PFSK-1 (cell line): ENCODE measurements around the gene GDF2.

ENCODE experiments used
- FOXP2 ChIP-seq: optimal IDR thresholded peaks from 2 replicates; pipeline ENCODE3; 2011; ENCODE audit warnings: borderline replicate concordance, control low read depth, inconsistent platforms; ENCODE audit not compliant: insufficient read depth; ENCODE audit errors: extremely low read length, extremely low read depth
- POLR2AphosphoS5 ChIP-seq: IDR thresholded peaks from 2 replicates; pipeline ENCODE4 v1.6.1; 2012; ENCODE audit warnings: low read depth, mild to moderate bottlenecking, control low read depth, low read length, moderate library complexity
- REST ChIP-seq, 2 experiments: IDR thresholded peaks; 2 replicates each; pipeline versions ENCODE4 v1.6.1 to v1.8.0; 2011 to 2012; ENCODE audit warnings: low read depth in 2 of 2, low read length in 2 of 2, control low read depth in 1 of 2, inconsistent platforms in 1 of 2, mild to moderate bottlenecking in 1 of 2, moderate library complexity in 1 of 2; ENCODE audit not compliant: insufficient read depth in 1 of 2
- SIN3A ChIP-seq: IDR thresholded peaks from 2 replicates; pipeline ENCODE4 v1.6.1; 2012; ENCODE audit warnings: mild to moderate bottlenecking, low read length, moderate library complexity, borderline replicate concordance; ENCODE audit not compliant: insufficient read depth
- TAF1 ChIP-seq: IDR thresholded peaks from 2 replicates; pipeline ENCODE4 v1.6.1; 2012; ENCODE audit warnings: low read length, control low read depth, borderline replicate concordance; ENCODE audit not compliant: insufficient read depth

GDF2 gene

GRCh38 chr10:47318706-47319105 is 3.5 kb upstream of the GDF2 start:
- TF ChIP-seq TAF1 (no peak), POLR2AphosphoS5 (no peak), FOXP2 (no peak), SIN3A (no peak), REST (IDR thresholded peaks at IDR 0.05; ENCODE audit: insufficient read depth in 1 of 2, low read depth in 2 of 2, low read length in 2 of 2) (no peak)

GRCh38 chr10:47319784-47320183 is 2.5 kb upstream of the GDF2 start:
- TF ChIP-seq POLR2AphosphoS5 (no peak), SIN3A (no peak), REST (IDR thresholded peaks at IDR 0.05; ENCODE audit: insufficient read depth in 1 of 2, low read depth in 2 of 2, low read length in 2 of 2) (no peak), TAF1 (no peak), FOXP2 (no peak)

GRCh38 chr10:47320812-47321211 is 1.4 kb upstream of the GDF2 start:
- no peak for TF ChIP-seq POLR2AphosphoS5
- no peak for TF ChIP-seq TAF1
- TF ChIP-seq FOXP2 = no peak
- TF ChIP-seq REST (IDR thresholded peaks at IDR 0.05; ENCODE audit: insufficient read depth in 1 of 2, low read depth in 2 of 2, low read length in 2 of 2) = no peak
- no peak for TF ChIP-seq SIN3A

- TF ChIP-seq TAF1 (no peak), SIN3A (no peak), POLR2AphosphoS5 (no peak), FOXP2 (no peak), REST (IDR thresholded peaks at IDR 0.05; ENCODE audit: insufficient read depth in 1 of 2, low read depth in 2 of 2, low read length in 2 of 2) (no peak)
Measured at GRCh38 chr10:47321521-47322195, 596 bp upstream of the GDF2 start.
